HG03139 (cell line): ENCODE data around the gene MED22.
"Not testable (repeated sequence)": the region's sequence is repeated elsewhere in the genome, so short reads cannot be mapped to it uniquely, and the experiment has no call there.

Experiments
- ATAC-seq: cut with Tn5 transposase; IDR thresholded peaks from one replicate; pipeline ENCODE4 v1.9.1; 2021; ENCODE audit not compliant: unreplicated experiment

The MED22 gene

DNA sequence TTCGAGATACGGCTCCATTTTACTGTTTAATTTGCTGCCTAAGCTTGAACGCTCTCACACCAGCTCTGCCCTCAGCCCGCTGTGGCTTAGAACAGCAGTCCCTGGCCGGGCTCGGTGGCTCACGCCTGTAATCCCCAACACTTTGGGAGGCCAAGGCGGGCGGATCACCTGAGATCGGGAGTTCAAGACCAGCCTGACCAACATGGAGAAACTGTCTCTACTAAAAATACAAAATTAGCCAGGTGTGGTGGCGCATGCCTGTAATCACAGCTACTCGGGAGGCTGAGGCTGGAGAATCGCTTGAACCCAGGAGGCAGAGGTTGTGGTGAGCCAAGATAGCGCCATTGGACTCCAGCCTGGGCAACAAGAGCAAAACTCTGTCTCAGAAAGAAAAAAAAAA is 29.3 kb upstream of the MED22 start:
- not testable (repeated sequence) for ATAC-seq

DNA sequence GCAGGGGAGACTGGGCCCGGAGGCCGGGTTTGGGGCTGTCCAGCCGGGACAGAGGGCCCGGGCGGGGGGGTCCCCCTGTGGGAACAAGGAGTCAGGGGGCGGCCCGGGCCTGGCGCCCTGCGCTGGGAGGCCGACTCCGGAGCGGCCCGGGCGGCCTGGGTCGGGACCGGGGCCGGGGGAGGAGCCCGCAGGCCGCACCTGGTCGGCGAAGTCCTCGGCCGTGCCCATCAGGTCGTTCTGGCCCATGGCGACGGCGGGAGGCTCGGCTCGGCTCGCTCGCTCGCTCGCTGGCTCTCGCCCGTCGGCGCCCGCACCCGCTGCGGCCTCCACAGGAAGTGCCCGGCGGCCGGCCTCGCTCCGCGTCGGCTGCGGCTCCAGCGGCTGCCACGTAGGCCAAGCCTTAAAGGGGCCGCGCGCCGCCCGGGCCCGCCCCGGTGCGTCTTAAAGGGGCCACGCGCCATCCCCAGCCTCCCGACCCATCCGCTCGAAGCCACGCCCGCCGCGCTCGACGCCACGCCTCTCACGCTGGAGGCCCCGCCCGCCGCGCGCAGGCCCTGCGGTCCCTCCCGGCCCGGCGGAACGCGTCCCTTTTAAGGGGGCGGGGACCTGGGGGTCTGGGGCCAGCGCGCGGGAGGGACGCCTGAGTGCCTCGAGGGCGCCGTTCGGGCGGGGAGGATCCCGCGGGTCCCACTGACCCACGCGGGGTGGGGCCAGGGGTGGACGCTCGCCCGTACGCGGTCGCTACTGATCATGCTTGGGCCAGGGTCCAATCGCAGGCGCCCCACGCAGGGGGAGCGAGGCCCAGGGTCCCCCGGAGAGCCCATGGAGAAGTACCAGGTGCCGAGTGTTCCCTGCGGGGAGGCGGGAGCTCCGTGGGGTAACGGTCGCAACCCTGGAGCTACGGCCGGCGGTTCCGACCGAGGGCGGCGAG is 28.1 kb upstream of the MED22 start, which contains the start of the genes STKLD1 and SURF4:
STKLD1 (plus strand) TSS at position 643 of the 931 bp plus-strand sequence; CDS start at position 751, 108 bp downstream.
SURF4 (minus strand) TSS at position 337 of the 931 bp plus-strand sequence; CDS start at position 246, 91 bp downstream.
- ATAC-seq = peak; percentile 86

DNA sequence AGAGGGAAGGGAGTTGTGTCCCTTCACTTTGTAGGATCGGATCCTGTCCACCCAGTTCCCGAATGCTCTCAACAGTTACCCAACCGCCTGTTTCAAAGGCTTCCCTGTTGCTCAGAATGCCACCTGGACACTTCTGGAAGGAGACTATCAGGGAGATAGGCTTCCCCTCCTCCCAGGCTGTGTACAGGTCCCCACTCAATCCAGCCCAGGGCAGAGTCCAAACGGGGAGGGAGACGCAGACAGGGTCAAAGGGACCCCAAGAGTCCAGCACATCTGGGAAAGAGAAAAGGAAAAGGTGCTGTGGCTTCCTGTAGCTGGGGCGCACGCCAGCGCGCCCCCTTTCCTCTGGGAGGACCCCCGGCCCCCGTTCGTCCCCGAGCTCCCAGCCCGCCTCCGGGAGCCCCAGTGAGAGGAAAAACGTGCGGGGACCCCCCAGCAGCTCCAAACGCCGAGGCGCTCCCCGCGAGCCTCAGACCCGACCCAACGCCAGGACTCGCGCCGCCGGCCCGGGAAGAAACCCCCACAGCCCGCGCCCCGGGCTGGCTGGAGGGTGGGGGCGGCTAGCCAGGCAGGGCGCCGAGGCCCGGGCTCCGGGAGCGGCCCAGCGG is 27.3 kb upstream of the MED22 start:
- ATAC-seq = no peak

DNA sequence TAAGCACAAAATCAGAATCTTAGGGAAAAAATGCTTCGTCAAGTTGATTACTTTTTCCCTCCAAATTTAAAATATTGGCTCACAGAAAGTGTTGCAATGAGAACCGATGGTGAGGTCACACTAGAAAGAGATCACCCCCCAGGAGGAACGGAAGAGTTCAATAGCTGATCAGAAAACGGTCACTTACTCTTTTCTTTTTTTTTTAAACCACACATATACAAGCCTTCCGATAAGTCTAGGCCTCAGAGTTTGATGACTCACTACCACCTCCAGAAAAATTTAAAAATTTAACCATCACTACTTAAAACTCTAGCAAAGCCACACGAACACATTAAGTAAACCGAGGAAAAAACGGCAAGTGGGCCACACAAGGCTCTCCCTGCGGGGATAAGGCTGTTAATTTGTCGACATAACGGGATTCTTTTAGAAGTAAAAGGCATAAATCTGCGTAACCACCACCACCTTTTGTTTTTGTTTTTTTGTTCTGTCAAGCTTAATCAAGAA is 26.7 kb upstream of the MED22 start:
- ATAC-seq = no peak

DNA sequence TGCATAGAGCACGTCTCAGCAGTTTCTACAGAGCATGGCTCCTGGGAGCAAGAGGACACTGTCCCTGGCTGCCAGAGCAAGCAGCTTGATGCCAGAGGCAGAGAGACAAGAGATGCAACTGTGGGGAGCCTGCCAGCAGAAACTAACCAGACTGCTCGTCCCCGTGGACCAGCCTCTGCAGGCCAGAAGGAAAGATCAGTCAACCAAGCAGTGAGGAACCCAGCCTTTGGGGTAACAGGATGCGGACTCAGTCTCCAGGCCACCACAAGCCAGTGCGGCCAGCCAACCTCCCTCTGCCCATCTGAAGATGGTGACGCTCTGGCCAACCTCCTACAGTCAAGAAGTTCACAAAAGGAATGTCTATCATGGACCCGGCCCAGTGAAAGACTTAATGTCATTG is 24.2 kb upstream of the MED22 start:
- ATAC-seq = no peak

DNA sequence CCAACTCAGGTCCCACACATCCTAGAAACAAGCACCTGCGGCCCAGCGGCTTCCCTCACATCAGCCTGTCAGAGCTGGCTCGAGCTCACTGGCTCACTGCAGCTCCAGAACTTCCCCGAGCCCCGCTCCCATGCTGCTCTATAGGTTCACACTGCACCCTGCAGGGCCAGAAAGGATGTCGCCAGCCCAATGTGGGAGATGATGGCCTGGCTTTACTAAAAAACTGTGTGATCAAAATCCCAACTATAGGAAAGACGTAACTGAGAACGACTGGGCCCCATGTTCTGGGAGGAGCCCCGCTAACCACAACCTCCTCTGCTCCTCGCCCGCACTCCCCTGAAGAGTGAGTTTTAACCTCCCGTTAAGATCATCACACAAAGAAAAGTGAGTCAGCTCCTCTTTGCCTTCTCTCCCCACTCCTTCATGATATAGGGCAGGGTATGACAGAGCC is 23.4 kb upstream of the MED22 start:
- no peak for ATAC-seq

DNA sequence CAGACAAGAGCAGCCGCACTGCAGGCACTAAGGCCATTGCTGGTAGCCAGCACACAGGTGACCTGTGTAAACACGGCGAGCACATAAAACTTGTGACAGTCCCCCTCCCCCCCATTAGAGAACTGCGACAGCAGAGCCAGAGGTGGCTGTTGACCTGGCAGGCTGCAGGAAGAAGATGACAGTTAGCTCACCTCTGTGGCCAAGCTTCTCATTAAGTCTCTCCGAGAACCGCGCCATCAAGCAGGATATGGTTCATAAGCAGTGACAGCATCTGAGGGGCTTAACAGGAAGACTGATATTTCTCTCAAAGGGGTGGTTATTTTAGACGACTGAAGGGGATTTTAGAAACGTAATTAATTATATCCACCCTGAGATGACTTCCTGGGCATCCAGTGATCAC is 22.8 kb upstream of the MED22 start:
- ATAC-seq = no peak

DNA sequence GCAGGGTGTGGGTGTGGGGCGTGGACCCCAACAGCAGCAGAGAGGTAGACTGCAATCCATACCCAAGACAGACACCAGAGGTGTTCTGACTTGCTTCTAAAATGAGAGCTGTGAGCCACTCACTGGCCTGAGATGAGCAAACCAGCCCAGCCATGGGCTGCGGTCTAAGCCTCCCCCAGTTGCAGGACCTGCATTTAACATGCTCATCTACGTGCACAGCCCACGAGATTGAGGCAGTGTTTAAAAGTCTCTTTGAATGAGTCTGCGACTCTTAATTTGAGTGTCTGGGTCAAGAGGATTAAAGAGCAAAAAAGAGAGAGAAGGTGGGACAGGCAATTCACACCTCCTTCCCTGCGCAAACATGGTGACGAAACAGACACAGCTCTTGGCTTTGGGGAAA is 22.0 kb upstream of the MED22 start:
- no peak for ATAC-seq

DNA sequence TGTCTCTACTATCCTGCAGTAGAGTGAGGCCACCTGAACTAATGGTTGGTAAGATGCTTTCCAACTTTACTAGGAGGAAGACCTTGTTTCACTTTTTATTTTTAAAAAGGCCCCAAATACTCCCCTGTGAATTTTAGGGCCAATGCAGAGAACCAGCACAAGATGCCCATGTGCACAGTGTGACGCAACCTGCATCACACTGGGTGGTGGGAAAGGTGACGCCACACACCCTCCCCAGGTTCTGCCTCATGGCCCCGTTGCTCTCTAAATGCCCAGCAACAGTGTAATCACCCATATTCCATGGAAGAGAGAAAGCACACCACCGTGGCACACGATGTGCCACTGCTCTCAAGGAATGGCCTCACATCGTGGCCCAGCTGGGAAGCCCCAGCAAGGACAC is 21.5 kb upstream of the MED22 start:
- ATAC-seq = no peak

DNA sequence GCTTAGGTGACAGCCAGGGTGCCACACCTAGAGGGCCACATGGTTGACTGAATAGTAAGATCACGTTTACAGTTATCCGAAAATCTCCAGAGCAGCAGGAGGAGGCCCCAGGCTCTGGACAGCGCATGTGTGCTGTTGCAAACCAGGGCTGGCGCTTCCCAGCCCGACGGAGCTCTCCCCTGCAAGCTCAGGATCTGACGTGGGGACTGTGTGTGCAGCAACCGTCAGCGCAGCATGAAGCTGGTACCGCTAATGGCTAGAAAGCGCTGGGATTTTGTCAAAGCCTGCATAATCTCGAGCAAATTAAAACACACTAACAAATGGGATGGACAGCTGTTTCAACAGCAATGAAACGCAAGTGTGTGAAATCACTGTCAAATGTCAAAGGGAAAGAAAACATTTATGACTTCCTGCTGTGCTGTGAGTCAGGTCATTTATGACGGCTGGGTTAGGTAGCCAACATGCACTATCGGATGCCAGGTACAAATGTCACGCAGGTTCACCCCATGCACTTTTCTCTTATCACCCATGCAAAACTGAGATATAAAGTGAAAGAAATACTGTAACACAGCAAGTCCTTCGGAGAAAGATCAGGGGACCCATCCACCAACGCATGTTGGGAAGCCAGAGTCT is 20.4 kb upstream of the MED22 start:
- no peak for ATAC-seq

DNA sequence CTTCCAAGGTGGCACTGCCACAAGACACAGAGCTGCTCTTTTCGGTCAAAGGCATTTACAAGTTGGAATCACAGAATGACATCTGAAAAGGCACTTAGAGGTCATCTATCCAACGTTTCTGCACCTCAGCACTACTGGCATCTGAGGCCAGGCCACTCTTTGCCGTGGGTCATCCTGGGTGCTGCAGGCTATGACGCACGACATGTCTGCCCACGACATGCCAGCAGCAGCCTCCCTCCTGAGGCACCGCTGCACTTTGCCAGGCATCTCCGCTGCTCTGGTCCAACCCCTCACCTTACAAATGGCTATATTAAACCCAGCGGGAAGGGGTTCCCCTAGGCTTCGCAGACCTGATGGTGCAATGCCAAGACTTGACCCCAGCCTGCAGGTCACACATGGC is 19.8 kb upstream of the MED22 start:
- no peak for ATAC-seq

DNA sequence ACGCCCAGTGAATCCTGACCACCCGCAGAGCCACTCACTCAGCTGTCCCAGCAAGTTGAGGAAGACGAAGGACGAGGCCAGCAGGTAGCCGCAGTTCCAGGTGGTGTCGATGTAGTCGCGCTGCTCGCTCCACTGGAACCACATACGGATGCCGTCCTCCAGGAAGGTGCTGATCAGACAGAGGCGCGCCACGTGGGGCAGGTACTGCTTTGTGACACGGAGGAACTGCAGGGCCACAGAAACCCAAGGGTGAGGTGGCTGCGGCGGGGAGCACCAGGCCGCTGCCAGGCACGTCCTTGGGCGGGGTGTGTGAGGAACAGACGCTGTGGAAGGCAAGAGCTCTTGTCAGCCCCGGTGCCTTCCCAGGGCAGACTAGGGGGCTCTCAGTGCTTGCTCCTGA is 19.3 kb upstream of the MED22 start:
- ATAC-seq = no peak

DNA sequence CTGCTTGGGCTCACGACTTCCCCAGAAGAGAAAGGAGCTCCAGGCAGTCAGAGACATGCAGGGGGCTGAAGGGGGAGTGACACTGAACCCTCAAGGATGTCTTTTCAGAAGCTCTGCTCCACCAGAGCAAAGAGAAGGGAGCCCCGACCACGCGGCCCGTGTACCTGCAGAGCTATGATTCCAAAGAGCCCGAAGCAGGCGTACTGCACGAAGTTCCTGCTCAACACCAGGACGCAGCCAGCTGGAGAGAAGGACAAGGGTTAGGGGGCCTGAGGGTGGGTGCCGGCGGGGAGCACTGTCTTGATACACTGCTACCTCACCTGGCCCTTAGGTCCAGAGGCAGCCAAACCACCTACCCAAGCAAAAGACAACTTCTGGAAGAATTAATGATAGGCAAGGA is 18.5 kb upstream of the MED22 start:
- no peak for ATAC-seq

DNA sequence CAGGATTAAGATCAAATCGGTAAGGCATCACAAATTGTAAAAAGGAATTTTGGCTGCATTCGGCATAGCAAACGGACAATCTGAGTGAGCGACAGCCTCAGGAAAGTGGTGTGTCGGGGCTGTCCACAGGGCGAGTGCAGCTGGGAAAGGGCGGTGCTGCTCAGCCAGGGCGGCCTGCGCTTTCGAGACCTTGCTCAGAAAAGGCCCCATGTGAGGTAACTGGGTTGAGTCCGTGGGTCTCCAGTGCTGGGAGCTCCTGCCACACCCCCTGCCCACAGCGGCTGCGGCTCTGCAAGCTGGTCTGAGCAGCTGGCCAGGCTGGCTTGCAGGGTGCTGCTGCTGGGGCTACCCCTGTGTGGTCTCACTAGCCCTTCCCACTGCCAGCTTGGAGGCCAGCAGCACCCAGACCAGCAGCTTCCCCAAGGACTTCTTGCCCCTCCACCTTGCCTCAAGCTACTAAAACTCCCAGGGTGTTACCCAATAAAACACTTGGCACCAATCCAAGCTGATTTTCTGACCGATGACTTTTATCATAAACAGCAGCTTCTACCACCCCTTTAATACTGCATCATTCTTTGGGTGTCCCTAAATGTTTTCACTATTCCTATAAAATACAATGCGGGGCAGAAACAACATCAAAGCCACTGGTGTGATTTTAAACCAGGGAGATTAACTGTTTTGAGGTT is 14.6 kb upstream of the MED22 start:
- no peak for ATAC-seq

DNA sequence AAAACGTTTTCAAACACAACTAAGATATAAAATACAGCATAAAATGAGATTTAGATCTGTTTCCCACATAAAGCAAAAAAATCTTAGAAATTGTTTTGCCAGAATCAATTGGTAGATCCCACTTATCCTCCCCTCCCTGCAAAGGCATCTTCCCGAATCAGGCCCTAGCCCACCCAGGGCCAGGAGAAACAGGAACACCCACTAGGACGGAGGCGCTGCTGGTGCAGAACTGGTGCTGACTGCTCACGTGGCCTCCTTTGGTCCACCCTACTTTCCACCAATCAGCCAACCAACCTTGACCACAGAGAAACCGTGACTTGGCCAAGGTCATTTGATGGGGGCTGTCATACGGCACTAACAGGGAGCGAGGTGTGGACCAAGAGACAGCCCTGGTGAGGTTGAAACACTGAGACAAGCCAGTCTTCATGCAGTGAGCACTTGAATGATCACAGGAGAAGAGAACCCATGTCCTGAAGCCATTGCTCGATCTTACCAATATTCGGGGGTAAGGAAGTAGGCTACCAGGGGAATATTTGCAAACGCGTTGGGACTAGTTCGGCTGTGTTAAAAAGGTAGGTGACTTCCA is 13.7 kb upstream of the MED22 start:
- no peak for ATAC-seq

DNA sequence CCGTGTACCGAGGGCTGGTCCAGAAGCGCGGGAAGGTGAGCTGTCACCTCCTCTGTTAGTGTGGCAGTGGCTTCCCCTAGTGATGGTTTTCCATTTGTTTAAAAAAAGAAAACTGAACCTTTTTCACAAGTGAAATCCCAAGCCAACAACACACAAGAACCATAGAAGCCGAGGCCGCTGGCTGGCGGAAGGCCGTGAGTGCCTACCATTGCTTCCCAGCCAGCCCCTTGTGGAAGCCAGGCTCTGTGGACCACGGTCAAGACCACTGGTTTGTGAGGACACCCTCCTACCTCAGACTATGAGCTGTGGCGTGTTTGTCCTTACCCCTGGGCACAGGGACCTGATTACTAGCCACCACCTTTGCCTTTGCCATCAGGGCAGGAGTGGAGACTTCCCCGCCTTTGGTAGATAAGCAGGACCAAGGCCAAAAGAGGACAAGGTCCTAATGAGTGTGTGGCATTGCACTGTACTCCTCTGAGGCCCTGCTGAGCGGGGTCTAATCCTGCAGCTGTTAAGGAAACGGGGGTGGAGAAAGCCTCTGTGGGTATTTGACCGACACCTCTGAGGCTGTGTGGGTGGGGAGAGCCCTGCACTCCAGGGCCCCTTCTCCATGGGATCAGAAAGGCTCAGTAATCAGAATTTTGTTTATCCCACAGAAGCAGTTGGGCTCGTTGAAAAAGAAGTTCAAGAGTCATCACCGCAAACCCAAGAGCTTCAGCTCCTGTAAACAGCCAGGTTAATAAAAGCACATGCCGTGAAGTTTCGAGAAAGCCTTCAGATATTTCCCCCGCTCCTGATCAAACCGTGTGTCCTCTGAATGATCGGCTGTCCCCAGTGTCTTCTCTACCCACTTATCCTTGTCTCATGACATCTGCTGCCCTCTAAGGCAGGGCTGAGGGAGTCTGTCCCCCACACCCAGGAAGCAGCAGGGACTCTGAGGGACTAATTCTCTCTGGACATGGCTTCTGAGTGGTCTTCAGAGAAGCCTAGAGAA is 12.8 kb upstream of the MED22 start:
- ATAC-seq = no peak

DNA sequence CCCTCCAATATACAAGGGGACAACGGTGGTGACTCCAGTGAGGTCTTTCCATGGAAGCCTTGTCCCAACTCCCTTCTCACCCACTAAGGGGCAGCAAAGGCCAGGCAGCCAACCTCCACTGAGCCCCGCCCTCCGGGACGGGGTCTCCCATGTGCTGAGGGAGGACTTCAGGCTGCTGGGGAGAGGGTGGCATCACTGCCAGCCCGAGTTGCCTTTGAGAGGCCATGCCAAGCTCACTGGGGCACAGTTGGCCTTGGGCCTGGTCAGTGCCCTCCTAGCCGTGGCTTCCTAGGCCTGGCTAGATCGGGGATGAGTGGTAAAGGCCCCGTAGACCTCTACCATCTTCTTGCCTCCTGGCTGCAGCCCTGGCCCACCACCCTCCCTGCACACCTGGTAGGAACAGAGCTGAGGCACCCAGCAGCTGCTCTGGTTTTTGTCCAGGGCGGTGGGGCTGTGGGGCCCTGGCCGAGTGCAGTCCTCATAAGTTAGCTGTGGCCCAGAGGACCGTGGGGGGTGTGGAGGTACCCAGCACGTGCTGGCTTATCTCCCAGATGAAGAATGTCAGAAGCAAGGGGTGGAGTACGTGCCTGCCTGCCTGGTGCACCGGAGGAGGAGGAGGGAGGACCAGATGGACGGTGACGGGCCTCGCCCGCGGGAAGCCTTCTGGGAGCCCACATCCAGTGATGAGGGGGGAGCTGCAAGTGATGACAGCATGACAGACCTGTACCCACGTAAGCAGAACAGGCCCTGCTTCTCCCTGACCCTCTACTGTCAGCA is 11.7 kb upstream of the MED22 start:
- no peak for ATAC-seq

DNA sequence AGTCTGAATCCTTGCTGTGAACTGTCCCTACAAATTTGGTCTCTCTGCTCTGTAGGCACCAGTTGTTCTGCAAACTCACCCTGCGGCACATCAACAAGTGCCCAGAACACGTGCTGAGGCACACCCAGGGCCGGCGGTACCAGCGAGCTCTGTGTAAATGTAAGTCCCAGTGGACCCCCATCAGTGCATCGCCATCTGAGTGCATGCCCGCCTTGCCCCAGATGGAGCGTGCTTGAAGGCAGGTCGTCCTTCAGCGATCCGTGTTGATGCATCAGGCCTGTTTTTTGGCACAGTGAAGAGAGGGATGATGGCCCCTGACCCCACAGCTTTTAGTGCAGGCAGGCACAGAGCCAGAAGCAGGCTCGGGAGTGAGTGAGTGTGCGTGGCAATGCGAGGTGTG is 9.7 kb upstream of the MED22 start:
- ATAC-seq = no peak
